GM21737 (cell line): ENCODE measurements around the gene ANKIB1.
"Not testable (repeated sequence)": the region's sequence is repeated elsewhere in the genome, so short reads cannot be mapped to it uniquely, and the experiment has no call there.

ENCODE experiments used
- ATAC-seq: cut with Tn5 transposase; IDR thresholded peaks from one replicate; pipeline ENCODE4 v1.9.1; 2021; ENCODE audit warnings: mild to moderate bottlenecking, moderate library complexity; ENCODE audit not compliant: unreplicated experiment

Gene ANKIB1

DNA sequence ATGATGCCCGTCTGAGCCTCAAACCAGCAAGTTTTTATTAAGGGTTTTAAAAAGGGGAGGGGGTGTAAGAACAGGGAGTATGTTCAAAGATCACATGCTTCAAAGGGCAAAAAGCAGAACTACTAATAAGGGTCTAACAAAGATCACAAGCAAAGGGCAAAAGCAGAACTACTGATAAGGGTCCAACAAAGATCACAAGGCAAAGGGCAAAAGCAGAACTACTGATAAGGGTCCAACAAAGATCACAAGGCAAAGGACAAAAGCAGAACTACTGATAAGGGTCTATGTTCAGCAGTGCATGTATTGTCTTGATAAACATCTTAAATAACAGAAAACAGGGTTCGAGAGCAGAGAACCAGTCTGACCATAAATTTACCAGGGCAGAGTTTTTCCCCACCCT lies 196.9 kb downstream of the ANKIB1 start:
- not testable (repeated sequence) for ATAC-seq

DNA sequence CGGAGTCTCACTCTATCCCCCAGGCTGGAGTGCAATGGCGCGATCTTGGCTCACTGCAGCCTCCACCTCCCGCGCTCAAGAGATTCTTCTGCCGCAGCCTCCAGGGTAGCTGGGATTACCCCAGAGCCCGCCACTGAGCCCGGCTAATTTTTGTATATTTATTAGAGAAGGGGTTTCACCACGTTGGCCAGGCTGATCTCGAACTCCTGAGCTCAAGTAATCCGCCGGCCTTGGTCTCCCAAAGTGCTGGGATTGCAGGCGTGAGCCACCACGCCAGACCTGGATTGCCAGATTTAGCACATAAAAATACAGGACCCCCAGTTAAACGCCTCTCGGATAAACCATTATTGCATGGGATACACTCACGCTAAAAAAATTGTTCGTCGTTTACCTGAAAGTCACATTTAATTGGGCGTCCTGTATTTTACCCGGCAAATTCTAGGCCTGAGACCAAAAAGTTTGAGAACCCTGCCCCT lies 201.1 kb downstream of the ANKIB1 start:
- no peak for ATAC-seq

DNA sequence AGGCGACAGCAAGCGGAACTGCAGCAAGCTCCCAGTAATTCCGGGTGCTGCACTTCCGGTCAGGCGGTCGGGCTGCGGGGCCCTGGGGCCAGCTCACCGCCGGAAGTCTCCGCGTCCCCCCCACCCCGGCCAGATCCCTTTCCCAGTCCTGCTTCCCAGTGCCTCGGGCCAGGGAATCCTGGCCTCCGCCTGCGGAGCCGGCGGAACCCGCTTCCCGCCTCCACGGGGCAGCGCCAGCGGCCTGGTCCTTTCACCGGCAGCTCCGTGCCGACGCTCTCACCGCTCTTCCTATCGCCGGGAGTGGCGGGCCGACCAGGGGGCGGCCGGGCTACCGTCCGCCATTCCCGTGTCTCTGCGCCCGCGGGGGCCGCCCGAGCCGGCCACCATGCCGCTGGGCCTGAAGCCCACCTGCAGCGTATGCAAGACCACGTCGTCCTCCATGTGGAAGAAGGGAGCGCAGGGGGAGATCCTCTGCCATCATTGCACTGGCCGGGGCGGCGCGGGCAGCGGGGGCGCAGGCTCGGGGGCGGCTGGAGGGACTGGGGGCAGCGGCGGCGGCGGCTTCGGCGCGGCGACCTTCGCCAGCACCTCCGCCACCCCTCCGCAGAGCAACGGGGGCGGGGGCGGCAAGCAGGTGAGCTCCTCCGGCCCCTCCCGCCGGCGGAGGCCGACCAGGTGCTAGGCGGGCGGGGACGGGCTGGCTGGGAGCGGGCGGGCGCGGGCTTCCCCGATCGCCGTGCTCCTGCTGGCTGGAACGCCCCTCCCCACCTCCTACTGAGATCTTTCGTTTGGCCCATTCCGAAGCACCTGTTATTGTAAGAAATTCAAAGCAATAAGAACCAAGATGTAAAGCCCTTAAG lies 201.8 kb downstream of the ANKIB1 start, which contains the start of gene GATAD1:
GATAD1 (plus strand) TSS at position 138 of the 860 bp plus-strand sequence; CDS start at position 386, 248 bp downstream.
- ATAC-seq = peak; percentile 83

DNA sequence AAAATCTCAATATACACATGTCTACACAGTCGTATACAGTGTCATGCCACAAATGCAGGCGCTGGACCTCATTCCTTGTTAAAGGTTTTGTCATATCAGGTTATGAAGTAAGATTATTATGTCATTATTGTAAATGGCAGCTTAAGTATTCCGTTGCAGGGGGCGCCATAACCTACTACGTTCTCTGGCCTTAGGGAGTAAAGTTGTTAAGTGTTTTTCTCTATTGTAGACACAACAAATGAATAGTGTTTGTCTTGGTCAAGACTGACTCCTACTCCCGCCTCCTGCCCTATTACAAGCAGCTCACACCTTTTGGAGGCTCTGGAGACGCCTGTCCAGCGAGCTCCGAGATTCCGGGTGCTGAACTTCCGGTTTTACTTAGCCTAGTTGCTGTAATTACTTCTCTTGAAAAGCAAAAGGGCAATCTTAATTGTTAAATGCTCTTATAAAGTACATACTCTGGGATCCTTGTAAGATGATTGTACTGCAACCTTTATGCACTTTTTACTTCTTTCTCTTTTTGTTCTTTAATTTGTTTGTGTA lies 202.5 kb downstream of the ANKIB1 start:
- peak; percentile 32 for ATAC-seq
